ENCODE measurements around the gene CDX1. TPM values are rescaled to one million over a fixed set of nuclear protein-coding genes. Genes with fewer than 3 reads are reported as not detected.
A peak's percentile ranks its signal among the peaks of the same experiment; 100 is the strongest.

CDX1 gene
- total RNA-seq, 2 donors from 2014 or later = 299 to 498 TPM

DNA sequence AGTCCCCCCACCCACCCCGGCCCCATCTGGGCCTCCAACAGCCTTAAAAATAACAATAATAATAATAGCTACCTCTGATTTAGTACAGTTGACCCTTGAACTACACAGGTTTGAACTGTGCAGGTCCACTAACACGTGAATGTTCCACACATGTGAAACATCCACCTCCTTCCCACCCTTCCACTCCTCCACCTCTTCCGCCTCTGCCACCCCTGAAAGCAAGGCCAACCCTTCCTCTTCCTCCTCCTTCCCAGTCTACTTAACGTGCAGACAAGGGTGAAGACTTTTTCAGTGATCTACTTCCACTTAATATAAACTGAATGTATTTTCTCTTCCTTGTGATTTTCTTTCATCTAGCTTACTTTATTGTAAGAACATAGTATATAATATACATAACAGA, 21.7 kb upstream of the CDX1 start:
- TF ChIP-seq, protein P1, sequence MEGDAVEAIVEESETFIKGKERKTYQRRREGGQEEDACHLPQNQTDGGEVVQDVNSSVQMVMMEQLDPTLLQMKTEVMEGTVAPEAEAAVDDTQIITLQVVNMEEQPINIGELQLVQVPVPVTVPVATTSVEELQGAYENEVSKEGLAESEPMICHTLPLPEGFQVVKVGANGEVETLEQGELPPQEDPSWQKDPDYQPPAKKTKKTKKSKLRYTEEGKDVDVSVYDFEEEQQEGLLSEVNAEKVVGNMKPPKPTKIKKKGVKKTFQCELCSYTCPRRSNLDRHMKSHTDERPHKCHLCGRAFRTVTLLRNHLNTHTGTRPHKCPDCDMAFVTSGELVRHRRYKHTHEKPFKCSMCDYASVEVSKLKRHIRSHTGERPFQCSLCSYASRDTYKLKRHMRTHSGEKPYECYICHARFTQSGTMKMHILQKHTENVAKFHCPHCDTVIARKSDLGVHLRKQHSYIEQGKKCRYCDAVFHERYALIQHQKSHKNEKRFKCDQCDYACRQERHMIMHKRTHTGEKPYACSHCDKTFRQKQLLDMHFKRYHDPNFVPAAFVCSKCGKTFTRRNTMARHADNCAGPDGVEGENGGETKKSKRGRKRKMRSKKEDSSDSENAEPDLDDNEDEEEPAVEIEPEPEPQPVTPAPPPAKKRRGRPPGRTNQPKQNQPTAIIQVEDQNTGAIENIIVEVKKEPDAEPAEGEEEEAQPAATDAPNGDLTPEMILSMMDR (IDR thresholded peaks at IDR 0.05) = no peak
- no peaks in the 10 kb centered on the region for H3K36me3 ChIP-seq
- no peak for DNase-seq
- intact Hi-C loops (cut with DNase I) = no loop called here
- no peaks in the 10 kb centered on the region for H3K9me3 ChIP-seq
- H3K27me3 ChIP-seq = no peaks in the 10 kb centered on the region
- H3K27ac ChIP-seq = peak overlapping the region; percentile 72
- no peak overlapping the region for H3K4me3 ChIP-seq
- H3K4me1 ChIP-seq = no peaks in the 10 kb centered on the region
- no peak overlapping the region for H3K9ac ChIP-seq (ENCODE audit: low read depth in 2 of 2, low read length in 2 of 2)

DNA sequence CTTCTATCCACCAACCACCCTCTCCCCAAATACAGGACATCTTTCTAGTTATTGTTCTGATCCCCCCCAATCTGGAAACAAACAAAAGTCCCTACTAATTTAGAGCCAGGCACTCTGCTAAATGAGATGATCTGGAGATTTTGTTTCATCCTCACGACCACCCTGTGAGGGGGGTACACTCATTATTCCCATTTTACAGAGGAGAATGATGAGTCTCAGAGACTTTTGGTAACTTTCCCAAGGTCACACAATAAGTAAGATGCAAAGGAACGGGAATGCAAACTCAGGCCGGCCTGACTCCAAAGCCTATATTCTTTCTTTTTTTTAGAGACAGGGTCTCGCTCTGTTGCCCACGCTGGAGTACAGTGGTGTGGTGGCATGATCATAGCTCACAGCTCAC, 20.3 kb upstream of the CDX1 start:
- Histone ChIP-seq H3K36me3 (no peaks in the 10 kb centered on the region), H3K27me3 (no peaks in the 10 kb centered on the region), H3K4me3 (no peak overlapping the region), H3K4me1 (no peaks in the 10 kb centered on the region), H3K9ac (ENCODE audit: low read depth in 2 of 2, low read length in 2 of 2) (no peak overlapping the region), H3K9me3 (no peaks in the 10 kb centered on the region), H3K27ac (no peak overlapping the region)
- intact Hi-C loops (cut with DNase I) = no loop called here
- no peak for DNase-seq
- TF ChIP-seq, protein P1 (IDR thresholded peaks at IDR 0.05) = no peak

DNA sequence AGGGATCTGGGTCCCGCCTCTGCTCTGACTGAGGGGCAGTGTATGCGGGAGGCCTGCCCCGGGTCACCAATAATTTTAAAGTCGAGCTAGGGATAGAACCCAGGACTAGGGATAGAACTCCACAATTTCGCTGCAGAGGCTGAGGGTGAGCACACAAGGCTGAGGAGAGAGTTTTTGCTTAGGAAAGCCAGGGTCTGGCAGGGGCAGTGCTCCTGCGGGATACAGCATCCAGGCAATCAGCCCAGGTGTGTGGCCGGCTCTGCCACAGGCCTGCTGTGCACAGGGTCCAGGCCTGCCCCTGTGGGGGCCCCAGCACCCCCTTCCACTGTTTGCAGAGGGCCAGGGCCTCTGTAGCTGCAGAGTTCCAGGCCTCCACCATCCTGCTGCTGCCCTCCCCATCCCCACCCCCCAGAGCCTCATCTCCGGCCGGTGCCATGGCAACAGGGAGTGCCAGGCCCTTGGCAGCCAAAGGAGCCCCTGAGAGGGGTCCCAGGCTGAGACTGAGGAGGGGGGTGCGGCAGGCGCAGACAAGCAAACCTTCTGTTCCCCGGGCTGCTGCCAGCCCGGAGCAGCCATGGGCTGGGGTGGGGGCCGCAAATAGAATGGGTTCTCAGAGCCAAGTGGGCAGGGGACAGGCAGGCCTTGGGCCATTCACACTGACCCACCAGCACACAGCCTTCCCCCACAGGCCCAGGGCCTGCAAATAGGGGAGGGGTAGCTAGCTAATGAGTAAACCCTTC, 19.5 kb upstream of the CDX1 start:
- intact Hi-C loops (cut with DNase I) = no loop called here
- Histone ChIP-seq H3K27ac (no peak overlapping the region), H3K27me3 (no peaks in the 10 kb centered on the region), H3K9me3 (no peaks in the 10 kb centered on the region), H3K9ac (ENCODE audit: low read depth in 2 of 2, low read length in 2 of 2) (no peak overlapping the region), H3K36me3 (no peaks in the 10 kb centered on the region), H3K4me3 (no peak overlapping the region), H3K4me1 (no peaks in the 10 kb centered on the region)
- TF ChIP-seq, protein P1 (IDR thresholded peaks at IDR 0.05) = no peak
- DNase-seq = no peak

DNA sequence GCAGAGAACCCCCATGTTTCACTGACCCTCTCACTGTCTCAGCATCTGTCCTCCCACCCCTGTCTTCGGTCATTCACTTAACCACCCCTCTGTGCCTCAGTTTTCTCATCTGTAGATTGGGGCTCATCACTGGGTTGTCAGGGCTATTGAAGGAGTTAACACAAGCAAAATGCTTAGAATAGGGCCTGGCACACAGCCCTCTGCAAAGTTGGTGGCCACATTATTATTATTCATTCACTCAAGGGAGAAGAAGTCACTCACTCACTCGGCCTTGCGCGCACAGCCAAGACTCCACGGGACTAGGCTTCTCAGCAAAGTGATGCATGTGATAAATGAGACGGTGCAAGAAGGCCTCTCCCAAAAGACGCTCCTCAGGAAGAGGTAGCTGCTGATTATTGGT, 18.9 kb upstream of the CDX1 start:
- no peaks in the 10 kb centered on the region for H3K36me3 ChIP-seq
- no peak overlapping the region for H3K9ac ChIP-seq (ENCODE audit: low read depth in 2 of 2, low read length in 2 of 2)
- no peak overlapping the region for H3K4me3 ChIP-seq
- TF ChIP-seq, protein P1 (IDR thresholded peaks at IDR 0.05) = no peak
- DNase-seq = no peak
- intact Hi-C loops (cut with DNase I) = no loop called here
- H3K27ac ChIP-seq = no peak overlapping the region
- H3K4me1 ChIP-seq = no peaks in the 10 kb centered on the region
- H3K27me3 ChIP-seq = no peaks in the 10 kb centered on the region
- H3K9me3 ChIP-seq = no peaks in the 10 kb centered on the region

DNA sequence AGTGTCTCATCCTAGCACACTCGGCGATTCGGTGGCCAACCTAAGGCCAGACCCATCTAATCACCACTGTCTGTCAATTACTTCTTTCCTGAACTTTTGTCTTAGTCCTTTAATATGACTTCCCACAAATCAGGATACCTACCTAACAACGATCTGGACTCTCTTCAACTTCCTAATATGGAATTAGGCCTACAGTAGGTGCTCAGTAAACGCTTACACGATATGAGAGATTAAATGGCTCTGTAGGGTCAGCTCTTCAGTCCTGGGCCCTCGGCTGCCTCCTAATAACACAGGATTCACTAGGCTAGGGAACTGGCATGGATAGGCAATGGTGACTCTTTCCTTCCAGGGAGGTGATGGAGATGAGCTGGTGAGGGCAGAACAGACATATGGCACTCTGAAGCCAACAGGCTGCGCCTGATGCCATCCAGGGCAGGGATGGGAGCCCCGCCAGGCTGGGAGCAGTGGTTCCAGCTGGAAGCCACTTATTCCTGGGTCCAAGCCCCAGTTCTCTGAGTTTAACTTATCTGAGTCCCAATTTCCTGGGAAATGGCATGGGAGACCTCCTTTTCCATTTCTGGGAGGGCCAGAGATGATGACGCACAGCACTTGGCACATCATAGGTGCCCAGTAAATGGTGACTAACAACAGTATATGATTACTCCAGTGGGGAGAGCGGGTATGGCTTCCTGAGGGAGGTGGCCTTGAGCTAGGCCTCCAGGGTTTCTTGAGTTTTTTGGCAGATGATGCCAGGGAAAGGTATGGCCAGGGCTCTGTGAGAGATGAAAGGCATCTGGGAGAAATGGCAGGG, 18.3 kb upstream of the CDX1 start:
- intact Hi-C loops (cut with DNase I) = no loop called here
- Histone ChIP-seq H3K27ac (no peak overlapping the region), H3K4me3 (no peak overlapping the region), H3K4me1 (no peaks in the 10 kb centered on the region), H3K9ac (ENCODE audit: low read depth in 2 of 2, low read length in 2 of 2) (no peak overlapping the region), H3K36me3 (no peaks in the 10 kb centered on the region), H3K27me3 (no peaks in the 10 kb centered on the region), H3K9me3 (no peaks in the 10 kb centered on the region)
- no peak for DNase-seq
- TF ChIP-seq, protein P1 (IDR thresholded peaks at IDR 0.05) = no peak

Measured in colonic mucosa (tissue), 4 donors.